Measurements from ENCODE around the gene HIBCH.

GRCh38 chr2:190178066-190178722 is 141.4 kb downstream of the HIBCH start:
- TF ChIP-seq CTCF (IDR thresholded peaks at IDR 0.05; ENCODE audit: insufficient read depth, low read length) (no peak), POLR2AphosphoS5 (IDR thresholded peaks at IDR 0.05; ENCODE audit: low read depth) (no peak), REST (IDR thresholded peaks at IDR 0.05; ENCODE audit: insufficient replicate concordance, low read depth) (no peak), SPI1 (IDR thresholded peaks at IDR 0.05; ENCODE audit: borderline replicate concordance, low read depth) (no peak), GABPA (IDR thresholded peaks at IDR 0.05; ENCODE audit: low read depth) (no peak)

All from HL-60 (cell line).